ENCODE data around the gene EGFLAM. TPM values are rescaled to one million over a fixed set of nuclear protein-coding genes. Genes with fewer than 3 reads are reported as not detected.

Gene EGFLAM
- total RNA-seq, 6 experiments from 2014 or later: 1.1 to 7.2 (median 6.0) TPM

DNA sequence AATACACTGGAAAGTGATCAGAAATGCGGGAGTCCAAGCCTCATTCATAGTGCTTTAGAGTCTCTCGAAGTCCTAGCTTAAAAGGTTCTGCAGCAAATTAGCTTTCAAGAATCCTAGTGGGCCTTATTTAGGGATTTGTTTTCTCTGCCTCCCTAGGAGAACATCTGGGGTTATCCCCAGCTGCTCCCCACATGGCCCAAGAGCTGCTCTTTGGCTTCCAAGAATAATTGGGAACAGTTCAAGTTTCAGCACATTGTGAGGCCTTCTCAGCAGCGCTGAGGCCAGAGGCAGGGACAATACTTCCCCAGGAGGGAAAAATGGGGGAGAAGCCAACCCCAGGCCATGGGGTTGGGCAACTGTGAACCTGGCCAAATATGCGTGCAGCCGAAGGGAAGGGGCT, 189.4 kb downstream of the EGFLAM start:
- Mint-ChIP-seq H3K9me3 (no peaks in the 10 kb centered on the region), H3K27me3 (ENCODE audit: insufficient read depth) (peaks cover 16% of the 10 kb centered on the region; the same call in 1 of the 2 replicates), H3K4me1 (ENCODE audit: low read depth) (peaks cover 12% of the 10 kb centered on the region; the same call in 1 of the 2 replicates), H3K4me3 (no peak overlapping the region), H3K36me3 (ENCODE audit: low read depth) (no peaks in the 10 kb centered on the region), H3K27ac (no peak overlapping the region)
- no peak for DNase-seq
- TF ChIP-seq, protein P1, sequence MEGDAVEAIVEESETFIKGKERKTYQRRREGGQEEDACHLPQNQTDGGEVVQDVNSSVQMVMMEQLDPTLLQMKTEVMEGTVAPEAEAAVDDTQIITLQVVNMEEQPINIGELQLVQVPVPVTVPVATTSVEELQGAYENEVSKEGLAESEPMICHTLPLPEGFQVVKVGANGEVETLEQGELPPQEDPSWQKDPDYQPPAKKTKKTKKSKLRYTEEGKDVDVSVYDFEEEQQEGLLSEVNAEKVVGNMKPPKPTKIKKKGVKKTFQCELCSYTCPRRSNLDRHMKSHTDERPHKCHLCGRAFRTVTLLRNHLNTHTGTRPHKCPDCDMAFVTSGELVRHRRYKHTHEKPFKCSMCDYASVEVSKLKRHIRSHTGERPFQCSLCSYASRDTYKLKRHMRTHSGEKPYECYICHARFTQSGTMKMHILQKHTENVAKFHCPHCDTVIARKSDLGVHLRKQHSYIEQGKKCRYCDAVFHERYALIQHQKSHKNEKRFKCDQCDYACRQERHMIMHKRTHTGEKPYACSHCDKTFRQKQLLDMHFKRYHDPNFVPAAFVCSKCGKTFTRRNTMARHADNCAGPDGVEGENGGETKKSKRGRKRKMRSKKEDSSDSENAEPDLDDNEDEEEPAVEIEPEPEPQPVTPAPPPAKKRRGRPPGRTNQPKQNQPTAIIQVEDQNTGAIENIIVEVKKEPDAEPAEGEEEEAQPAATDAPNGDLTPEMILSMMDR (IDR thresholded peaks at IDR 0.05): no peak

DNA sequence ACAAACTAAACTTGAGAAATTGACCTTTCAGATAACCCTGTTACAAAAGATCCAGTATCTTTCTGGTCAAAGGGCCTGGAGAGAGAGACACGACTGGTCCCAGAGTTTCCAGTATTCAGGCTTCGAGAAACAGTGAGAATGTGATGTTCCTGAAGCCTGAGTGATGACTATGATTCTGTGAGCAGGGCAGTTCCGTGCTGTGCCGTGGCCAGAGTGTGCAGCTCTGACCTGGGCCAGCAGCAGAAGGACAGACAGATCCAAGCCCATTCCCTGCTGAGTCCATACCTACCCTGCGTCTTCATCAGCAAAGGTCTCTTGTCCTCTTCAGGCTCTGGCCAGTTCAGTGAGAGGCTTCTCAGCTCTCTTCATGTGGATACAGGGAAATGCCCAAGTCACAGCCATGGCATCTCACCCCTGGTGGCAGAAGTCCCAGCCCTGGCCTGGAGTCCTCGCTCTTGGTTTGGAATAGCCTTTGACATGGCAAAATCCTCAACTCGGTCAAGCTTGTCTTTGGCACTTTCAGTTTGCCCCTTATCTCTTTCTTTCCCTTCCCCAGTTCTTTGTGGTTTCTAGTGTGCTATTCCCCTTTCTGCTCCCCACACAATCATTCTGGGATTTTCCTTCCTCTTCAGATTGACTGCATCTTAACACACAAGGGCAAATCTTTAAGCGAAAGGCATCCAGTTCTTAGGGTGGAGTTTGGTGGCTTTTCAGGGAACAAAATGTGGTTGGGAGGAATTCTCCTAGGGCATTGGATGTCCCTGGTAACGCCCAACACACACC, 190.4 kb downstream of the EGFLAM start:
- H3K4me3 Mint-ChIP-seq: no peak overlapping the region
- peaks cover 12% of the 10 kb centered on the region; the same call in 1 of the 2 replicates for H3K4me1 Mint-ChIP-seq (ENCODE audit: low read depth)
- DNase-seq: no peak
- TF ChIP-seq, protein P1 (IDR thresholded peaks at IDR 0.05): no peak
- no peak overlapping the region for H3K27ac Mint-ChIP-seq
- H3K36me3 Mint-ChIP-seq (ENCODE audit: low read depth): peaks cover 4% of the 10 kb centered on the region; the same call in 1 of the 2 replicates
- H3K9me3 Mint-ChIP-seq: no peaks in the 10 kb centered on the region
- H3K27me3 Mint-ChIP-seq (ENCODE audit: insufficient read depth): peaks cover 21% of the 10 kb centered on the region

DNA sequence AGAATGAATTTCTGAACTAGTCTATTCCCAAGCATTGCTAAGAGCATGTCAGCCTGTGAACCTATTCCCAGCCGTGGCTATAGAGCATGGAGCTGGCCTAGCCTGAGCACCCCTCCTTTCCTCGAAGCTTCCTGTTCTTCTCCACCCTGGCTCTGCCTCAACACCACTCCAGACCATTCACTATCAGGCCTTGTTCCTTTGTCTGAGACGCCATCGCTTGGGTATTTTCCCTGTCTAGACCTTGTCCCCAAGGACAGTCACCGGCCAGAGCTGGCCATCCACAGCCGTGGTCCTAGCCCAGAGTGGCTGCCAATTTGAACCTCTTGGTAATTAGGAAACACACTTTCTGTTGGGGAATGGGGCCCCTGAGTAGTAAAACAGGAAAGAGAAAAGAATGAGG, 192.3 kb downstream of the EGFLAM start:
- H3K27me3 Mint-ChIP-seq (ENCODE audit: insufficient read depth): peaks cover 21% of the 10 kb centered on the region
- no peak overlapping the region for H3K4me3 Mint-ChIP-seq
- no peaks in the 10 kb centered on the region for H3K9me3 Mint-ChIP-seq
- DNase-seq: no peak
- H3K4me1 Mint-ChIP-seq (ENCODE audit: low read depth): peaks cover 5% of the 10 kb centered on the region; the same call in 1 of the 2 replicates
- peaks cover 4% of the 10 kb centered on the region; the same call in 1 of the 2 replicates for H3K36me3 Mint-ChIP-seq (ENCODE audit: low read depth)
- H3K27ac Mint-ChIP-seq: no peak overlapping the region
- TF ChIP-seq, protein P1 (IDR thresholded peaks at IDR 0.05): no peak

DNA sequence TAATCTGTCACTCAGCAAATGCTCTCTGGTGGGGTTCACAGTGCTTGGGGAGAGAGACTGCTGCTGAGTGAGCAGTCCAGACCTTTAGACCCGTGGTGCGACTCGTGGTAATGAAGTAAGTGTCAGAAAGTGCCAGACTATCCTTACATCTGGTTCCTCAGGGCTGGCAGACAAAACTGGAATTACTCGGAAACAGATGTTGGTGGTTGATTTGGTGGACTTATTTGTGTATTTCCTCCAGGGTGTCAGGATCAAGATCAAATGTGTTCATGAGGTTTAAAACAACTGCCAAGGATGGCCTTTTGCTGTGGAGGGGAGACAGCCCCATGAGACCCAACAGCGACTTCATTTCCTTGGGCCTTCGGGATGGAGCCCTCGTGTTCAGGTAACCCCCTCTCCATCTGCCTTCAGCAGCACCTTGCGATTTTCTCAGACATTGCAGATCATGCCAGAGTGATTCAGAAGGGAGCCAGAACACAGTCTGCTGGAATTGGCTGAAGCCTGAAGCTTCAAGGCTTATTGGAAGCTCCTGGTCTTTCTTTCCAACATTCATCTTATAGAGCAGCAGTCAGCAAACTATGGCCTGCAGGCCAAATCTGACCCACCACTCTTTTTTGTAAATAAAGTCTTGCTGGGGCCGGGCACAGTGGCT, 192.8 kb downstream of the EGFLAM start:
- H3K27ac Mint-ChIP-seq: no peak overlapping the region

DNA sequence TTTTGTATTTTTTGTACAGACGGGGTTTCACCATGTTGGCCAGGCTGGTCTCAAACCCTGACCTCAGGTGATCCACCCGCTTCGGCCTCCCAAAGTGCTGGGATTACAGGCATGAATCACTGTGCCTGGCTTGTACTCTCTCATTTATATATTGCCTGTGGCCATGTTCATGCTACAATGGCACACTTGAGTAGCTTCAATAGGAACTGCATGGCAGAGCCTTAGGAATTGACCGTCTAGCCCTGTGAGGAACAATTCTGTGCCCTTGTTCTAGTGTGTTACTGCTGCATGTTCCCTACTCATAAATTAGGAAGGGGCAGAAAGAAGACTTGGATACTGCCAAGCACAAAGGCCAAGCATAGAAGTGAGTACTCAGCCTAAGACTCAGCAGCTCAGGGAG, 193.8 kb downstream of the EGFLAM start:
- H3K27ac Mint-ChIP-seq: no peak overlapping the region

More for the DNA sequence above, 192.8 kb downstream of the EGFLAM start:
- Mint-ChIP-seq H3K9me3 (no peaks in the 10 kb centered on the region), H3K36me3 (ENCODE audit: low read depth) (peaks cover 4% of the 10 kb centered on the region; the same call in 1 of the 2 replicates), H3K27me3 (ENCODE audit: insufficient read depth) (peaks cover 20% of the 10 kb centered on the region), H3K4me1 (ENCODE audit: low read depth) (peaks cover 5% of the 10 kb centered on the region; the same call in 1 of the 2 replicates), H3K4me3 (no peak overlapping the region)
- DNase-seq: no peak
- TF ChIP-seq, protein P1 (IDR thresholded peaks at IDR 0.05): no peak

More for the DNA sequence above, 193.8 kb downstream of the EGFLAM start:
- Mint-ChIP-seq H3K4me3 (no peak overlapping the region), H3K27me3 (ENCODE audit: insufficient read depth) (peaks cover 17% of the 10 kb centered on the region), H3K36me3 (ENCODE audit: low read depth) (peaks cover 4% of the 10 kb centered on the region; the same call in 1 of the 2 replicates), H3K4me1 (ENCODE audit: low read depth) (peaks cover 9% of the 10 kb centered on the region), H3K9me3 (no peaks in the 10 kb centered on the region)
- no peak for DNase-seq
- TF ChIP-seq, protein P1 (IDR thresholded peaks at IDR 0.05): no peak
